ENCODE measurements around the gene KCTD16.
A peak's percentile ranks its signal among the peaks of the same experiment; 100 is the strongest.

KCTD16 gene
- total RNA-seq = 0 to 6.4 (median 0) reads per million in 17 experiments

- DNase-seq = peak; percentile 95 to 98 (median 98)
Observed at GRCh38 chr5:144170276-144171024, at the start of gene KCTD16, which contains the start of gene YIPF5. TSS of gene KCTD16 (plus strand) at chr5:144170873. TSS of gene YIPF5 (minus strand) at chr5:144170659. CDS start at chr5:144169955, 704 bp downstream.

- DNase-seq = no peak
Observed at GRCh38 chr5:144121577-144121976, 49.1 kb upstream of the KCTD16 start.

DNA sequence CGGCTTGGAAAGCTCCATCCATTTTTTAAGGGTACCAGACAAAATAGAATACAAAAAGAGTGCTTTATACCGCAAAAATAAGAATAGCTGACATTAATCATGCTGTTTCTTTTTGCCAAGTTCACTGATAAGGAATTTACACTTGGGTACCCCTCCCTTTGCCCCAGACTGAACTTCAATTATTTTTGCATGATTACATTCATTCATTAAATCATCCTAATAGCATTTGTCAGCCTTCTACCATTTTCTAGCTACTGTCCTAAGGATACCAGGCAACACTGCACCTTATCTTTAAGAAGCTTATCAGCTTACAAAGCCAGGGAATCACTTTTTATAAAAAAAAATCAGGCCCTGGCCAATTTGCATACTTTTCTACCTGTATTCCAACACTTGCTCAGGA, 48.6 kb upstream of the KCTD16 start:
- no peak for DNase-seq

- no peak for DNase-seq
Observed at GRCh38 chr5:144122641-144123040, 48.0 kb upstream of the KCTD16 start.

- DNase-seq = no peak
Observed at GRCh38 chr5:144125163-144125726, 45.4 kb upstream of the KCTD16 start.

GRCh38 chr5:144126707-144127106, 44.0 kb upstream of the KCTD16 start:
- no peak for DNase-seq

- DNase-seq = no peak
Observed at GRCh38 chr5:144128844-144129243, 41.8 kb upstream of the KCTD16 start.

DNA sequence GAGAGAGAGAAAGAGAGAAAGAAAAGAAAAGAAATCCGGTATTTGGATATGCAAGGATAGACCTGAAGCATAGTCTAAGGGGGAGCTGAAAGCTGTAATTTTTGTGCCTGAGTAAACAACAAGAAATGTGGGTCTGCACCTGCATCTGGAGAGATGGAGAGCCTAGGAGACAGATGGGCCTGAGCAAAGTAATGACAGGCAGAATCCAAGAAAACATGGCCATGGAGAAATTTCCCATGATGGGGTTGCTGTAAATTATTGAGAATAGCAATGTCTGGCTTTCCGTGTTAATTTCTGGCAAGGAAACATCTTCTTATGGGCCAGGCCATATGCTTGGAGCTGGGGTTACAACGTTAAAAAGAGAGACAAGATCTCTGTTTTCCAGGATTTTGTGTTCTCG, 40.4 kb upstream of the KCTD16 start:
- DNase-seq = no peak

DNA sequence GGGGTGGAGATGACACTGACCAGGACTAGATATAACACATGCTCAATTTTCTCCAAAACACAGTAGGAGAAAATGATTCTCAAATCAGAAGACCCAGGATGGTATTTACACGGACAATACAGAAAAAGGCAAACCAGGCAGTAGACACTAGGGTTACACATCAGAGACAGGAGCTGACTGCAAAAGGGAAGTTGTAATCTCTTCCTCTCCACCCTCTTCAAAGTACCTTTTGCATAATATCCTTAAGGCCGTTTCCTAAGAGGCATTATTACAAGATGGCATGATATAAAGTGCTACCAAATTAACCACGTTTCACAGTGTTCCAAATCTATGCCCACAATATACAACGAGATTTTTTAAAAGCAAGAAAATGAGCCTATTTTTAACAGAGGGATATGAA, 39.4 kb upstream of the KCTD16 start:
- DNase-seq = peak in 3 of 4 experiments; percentile 13 to 48 (median 36)

DNA sequence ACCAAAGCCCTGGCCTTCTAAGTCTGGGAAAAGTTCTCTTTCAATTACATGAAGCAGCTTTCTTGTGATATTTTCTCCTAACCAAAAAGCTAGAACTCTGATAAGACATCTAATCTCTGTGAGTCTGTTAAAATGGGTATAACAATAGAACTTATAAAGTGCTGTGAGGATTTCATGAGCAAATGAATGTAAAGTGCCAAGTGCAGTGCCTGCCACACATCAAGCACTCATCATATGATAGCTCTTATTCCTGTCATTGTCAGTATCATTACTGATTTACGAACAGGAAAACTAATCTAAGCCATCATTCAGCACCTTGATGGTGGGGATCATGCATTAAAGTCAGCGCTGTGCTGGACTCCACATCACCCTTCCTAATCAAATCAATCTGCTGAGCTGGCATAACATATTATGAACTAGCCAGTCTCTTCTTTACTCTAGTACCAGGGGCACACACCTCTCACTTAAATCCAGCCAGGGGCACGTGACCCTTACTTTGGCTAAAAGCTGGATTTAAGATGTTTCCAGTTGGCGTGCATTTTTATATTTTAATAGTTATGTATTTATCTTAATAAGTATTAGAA, 37.5 kb upstream of the KCTD16 start:
- no peak for DNase-seq

GRCh38 chr5:144134194-144134826, 36.4 kb upstream of the KCTD16 start:
- DNase-seq = no peak

- peak in 3 of 4 experiments; percentile 2 to 8 (median 5) for DNase-seq
Observed at GRCh38 chr5:144135113-144135762, 35.4 kb upstream of the KCTD16 start.

DNA sequence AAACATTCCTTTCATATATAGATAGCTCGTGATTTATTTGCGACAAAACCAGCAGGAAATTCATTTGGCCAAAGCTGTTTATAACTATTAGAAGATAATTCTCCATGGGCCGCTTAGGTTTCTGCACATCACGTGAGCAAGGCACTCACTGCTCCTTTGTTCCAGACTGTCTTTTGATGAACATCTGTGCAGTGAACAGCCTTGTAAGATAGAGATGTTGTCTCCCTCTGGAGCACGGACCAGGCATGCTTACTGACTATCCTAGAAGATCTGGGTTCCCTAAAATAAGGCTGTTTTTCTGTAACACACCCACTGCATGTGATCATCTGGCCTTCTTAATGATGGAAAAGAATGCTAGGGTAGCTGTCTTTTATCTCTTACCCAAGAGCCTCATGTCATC, 31.1 kb upstream of the KCTD16 start:
- no peak for DNase-seq

DNA sequence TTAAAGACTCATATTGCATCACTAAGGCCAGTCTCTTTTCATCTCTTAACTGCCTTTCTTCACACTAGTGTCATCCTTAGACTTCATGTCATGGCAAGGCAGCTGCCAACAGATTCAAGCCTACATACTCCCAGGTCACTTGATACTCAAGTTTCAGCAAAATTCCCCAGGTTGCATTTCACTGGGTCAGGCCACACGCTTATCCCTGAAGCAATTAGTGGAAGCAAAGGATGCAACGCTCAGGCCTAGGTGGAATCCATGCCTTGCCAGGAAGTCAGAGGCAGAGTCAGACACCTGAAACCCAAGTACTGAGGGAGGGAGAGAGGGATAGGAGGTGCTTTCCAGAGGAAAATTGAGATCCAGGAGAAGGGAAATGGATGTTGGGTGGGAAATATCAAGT, 29.1 kb upstream of the KCTD16 start:
- DNase-seq = no peak

- peak in 3 of 4 experiments; percentile 4 to 34 (median 21) for DNase-seq
Observed at GRCh38 chr5:144142139-144142823, 28.4 kb upstream of the KCTD16 start.

- peak in 1 of 4 experiments; percentile 4 for DNase-seq
Observed at GRCh38 chr5:144142824-144143162, 27.9 kb upstream of the KCTD16 start.

DNA sequence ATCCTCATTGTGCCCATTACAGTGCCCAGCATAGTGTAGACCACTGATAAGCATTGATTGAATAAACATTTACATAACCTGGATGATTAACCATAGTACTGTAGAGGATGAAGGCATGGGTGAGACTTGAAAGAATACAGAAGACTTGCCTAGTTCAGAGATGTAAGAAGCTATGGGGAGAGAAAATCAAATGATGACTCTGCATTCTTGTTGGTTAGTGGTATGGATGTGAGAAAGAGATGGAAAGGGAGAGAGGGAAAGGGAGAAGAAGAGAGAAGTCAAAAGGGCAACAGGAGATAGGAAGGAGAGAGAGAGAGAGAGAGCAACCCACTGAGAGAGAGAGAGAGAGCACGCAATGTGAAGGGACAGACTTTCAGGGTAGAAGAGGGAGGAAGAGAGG, 27.0 kb upstream of the KCTD16 start:
- no peak for DNase-seq

GRCh38 chr5:144144956-144145751, 25.5 kb upstream of the KCTD16 start:
- DNase-seq = no peak

DNA sequence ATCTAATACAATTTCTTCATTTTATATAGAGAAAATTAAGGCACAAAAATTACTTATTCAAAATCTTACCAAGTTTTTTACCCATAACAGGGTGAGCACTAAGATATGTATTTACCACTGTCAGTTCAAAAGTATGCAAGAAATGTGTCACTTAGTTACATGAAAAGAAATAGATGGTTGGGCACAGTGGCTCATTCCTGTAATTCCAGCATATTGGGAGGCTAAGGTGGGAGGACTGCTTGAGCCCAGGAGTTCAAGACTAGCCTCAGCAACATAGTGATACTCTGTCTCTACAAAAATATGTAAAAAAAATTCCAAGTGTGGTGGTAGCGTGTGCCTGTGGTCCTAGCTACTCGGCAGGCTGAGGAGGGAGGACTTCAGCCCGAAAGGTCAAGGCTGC, 19.6 kb upstream of the KCTD16 start:
- DNase-seq = no peak

GRCh38 chr5:144156767-144157171, 13.9 kb upstream of the KCTD16 start:
- DNase-seq = no peak

- DNase-seq = no peak
Observed at GRCh38 chr5:144162686-144163085, 8.0 kb upstream of the KCTD16 start.

Measured in suppressor macrophage (primary cell).